RWPE2 (cell line): Measurements from ENCODE around the gene WDR70.
"Not testable (repeated sequence)": the region's sequence is repeated elsewhere in the genome, so short reads cannot be mapped to it uniquely, and the experiment has no call there.

Source experiments
- ATAC-seq: fragments of 200-7000 bp; cut with Tn5 transposase; 3 replicates; pipeline ENCODE4 v1.9.1; 2021; ENCODE audit warnings: low read depth
- DNase-seq: peaks from one replicate; pipeline ENCODE4 v3.0.0-alpha.2; 2020; ENCODE audit warnings: low spot score
- H3K27ac ChIP-seq: fragments of 450-650 bp; 2 replicates; pipeline ENCODE4 v1.5.1; 2017; ENCODE audit warnings: mild to moderate bottlenecking; ENCODE audit not compliant: poor library complexity, severe bottlenecking
- H3K27me3 ChIP-seq: fragments of 250-450 bp; sonication (Bioruptor Pico); 2 replicates; pipeline ENCODE4 v1.5.1; 2021; ENCODE audit warnings: mild to moderate bottlenecking, moderate library complexity; ENCODE audit not compliant: insufficient read depth, poor library complexity, severe bottlenecking
- H3K36me3 ChIP-seq: fragments of 250-450 bp; sonication (Bioruptor Pico); 2 replicates; pipeline ENCODE4 v1.5.1; 2020; ENCODE audit warnings: low read depth, mild to moderate bottlenecking, moderate library complexity
- H3K4me1 ChIP-seq: fragments of 250-450 bp; sonication (Bioruptor Pico); 2 replicates; pipeline ENCODE4 v1.5.1; 2021; ENCODE audit warnings: mild to moderate bottlenecking, moderate library complexity; ENCODE audit not compliant: insufficient read depth, poor library complexity, severe bottlenecking
- H3K4me3 ChIP-seq: fragments of 250-450 bp; sonication (Bioruptor Pico); 2 replicates; pipeline ENCODE4 v1.5.1; 2021; ENCODE audit warnings: mild to moderate bottlenecking, moderate library complexity; ENCODE audit not compliant: severe bottlenecking
- H3K9me3 ChIP-seq: fragments of 250-450 bp; sonication (Bioruptor Pico); 2 replicates; pipeline ENCODE4 v1.5.1; 2021; ENCODE audit warnings: mild to moderate bottlenecking, moderate library complexity; ENCODE audit not compliant: severe bottlenecking
- CTCF ChIP-seq: fragments of 450-650 bp; IDR thresholded peaks from one replicate; pipeline ENCODE4 v1.5.1; 2017; ENCODE audit warnings: mild to moderate bottlenecking, moderate library complexity; ENCODE audit not compliant: poor library complexity, severe bottlenecking

Gene WDR70

GRCh38 chr5:37619353-37619752, 240.2 kb downstream of the WDR70 start:
- DNase-seq (no peak), ATAC-seq (no peak)
- Histone ChIP-seq H3K36me3 (no peaks in the 10 kb centered on the region), H3K4me1 (no peaks in the 10 kb centered on the region), H3K27me3 (no peaks in the 10 kb centered on the region), H3K4me3 (no peak overlapping the region), H3K27ac (no peak overlapping the region), H3K9me3 (no peaks in the 10 kb centered on the region)
- no peak for TF ChIP-seq CTCF

- H3K4me1 ChIP-seq, DNase-seq, H3K27ac ChIP-seq, H3K9me3 ChIP-seq, H3K27me3 ChIP-seq, ATAC-seq, H3K4me3 ChIP-seq, H3K36me3 ChIP-seq: not testable (repeated sequence)
Measured at GRCh38 chr5:37622354-37622753, 243.2 kb downstream of the WDR70 start.

GRCh38 chr5:37626266-37626665, 247.1 kb downstream of the WDR70 start:
- Histone ChIP-seq H3K4me1 (no peaks in the 10 kb centered on the region), H3K9me3 (no peaks in the 10 kb centered on the region), H3K36me3 (no peaks in the 10 kb centered on the region), H3K27ac (no peak overlapping the region), H3K4me3 (no peak overlapping the region), H3K27me3 (no peaks in the 10 kb centered on the region)
- DNase-seq (no peak), ATAC-seq (no peak)
- no peak for TF ChIP-seq CTCF

- Histone ChIP-seq H3K9me3 (no peaks in the 10 kb centered on the region), H3K36me3 (no peaks in the 10 kb centered on the region), H3K27ac (no peak overlapping the region), H3K4me3 (no peak overlapping the region), H3K27me3 (no peaks in the 10 kb centered on the region), H3K4me1 (no peaks in the 10 kb centered on the region)
- ATAC-seq (no peak), DNase-seq (no peak)
- TF ChIP-seq CTCF, result no peak
Measured at GRCh38 chr5:37628876-37629275, 249.8 kb downstream of the WDR70 start.

GRCh38 chr5:37631939-37632338, 252.8 kb downstream of the WDR70 start:
- no peak for TF ChIP-seq CTCF
- no peaks in the 10 kb centered on the region for H3K36me3 ChIP-seq
- H3K4me1 ChIP-seq, result no peaks in the 10 kb centered on the region
- H3K4me3 ChIP-seq, result no peak overlapping the region
- DNase-seq (no peak), ATAC-seq (no peak)
- no peaks in the 10 kb centered on the region for H3K27me3 ChIP-seq
- H3K9me3 ChIP-seq, result no peaks in the 10 kb centered on the region
- no peak overlapping the region for H3K27ac ChIP-seq
